H9 (cell line): ENCODE data around the gene TACO1. TPM values are rescaled to one million over a fixed set of nuclear protein-coding genes. Genes with fewer than 3 reads are reported as not detected.

Source experiments
- DNase-seq: peaks from one replicate; pipeline ENCODE4 v3.0.0-alpha.2; 2017
- H2AFZ ChIP-seq: one replicate; pipeline ENCODE4 v1.6.1; 2013; ENCODE audit warnings: mild to moderate bottlenecking, low read length, control low read depth, moderate library complexity
- H2AK5ac ChIP-seq: 2 replicates; pipeline ENCODE4 v1.6.1; 2013; ENCODE audit warnings: low read length, control low read depth, mixed read lengths; ENCODE audit not compliant: insufficient read length
- H2BK120ac ChIP-seq: one replicate; pipeline ENCODE4 v1.6.1; 2013; ENCODE audit warnings: low read depth, mild to moderate bottlenecking, low read length, control low read depth, inconsistent platforms; ENCODE audit not compliant: poor library complexity, severe bottlenecking
- H2BK12ac ChIP-seq: 2 replicates; pipeline ENCODE4 v1.6.1; 2013; ENCODE audit warnings: low read length, control low read depth, mixed read lengths, low read depth; ENCODE audit not compliant: insufficient read length
- H2BK15ac ChIP-seq: 2 replicates; pipeline ENCODE4 v1.6.1; 2013; ENCODE audit warnings: low read depth, low read length, control low read depth
- H2BK20ac ChIP-seq: one replicate; pipeline ENCODE4 v1.6.1; 2013; ENCODE audit warnings: low read depth, mild to moderate bottlenecking, low read length, control low read depth, inconsistent platforms; ENCODE audit not compliant: poor library complexity, severe bottlenecking
- H2BK5ac ChIP-seq: 2 replicates; pipeline ENCODE4 v1.6.1; 2013; ENCODE audit warnings: low read length, control low read depth, mixed read lengths; ENCODE audit not compliant: insufficient read length
- H3K14ac ChIP-seq: 2 replicates; pipeline ENCODE4 v1.6.1; 2013; ENCODE audit warnings: low read length, control low read depth; ENCODE audit not compliant: insufficient read depth
- H3K18ac ChIP-seq: 2 replicates; pipeline ENCODE4 v1.6.1; 2013; ENCODE audit warnings: low read depth, mild to moderate bottlenecking, mixed read lengths, low read length, control low read depth; ENCODE audit not compliant: insufficient read length
- H3K23ac ChIP-seq: 2 replicates; pipeline ENCODE4 v1.6.1; 2013; ENCODE audit warnings: low read length, control low read depth, mixed read lengths, low read depth; ENCODE audit not compliant: insufficient read length
- H3K23me2 ChIP-seq: 2 replicates; pipeline ENCODE4 v1.6.1; 2013; ENCODE audit warnings: low read depth, mild to moderate bottlenecking, mixed read lengths, low read length, control low read depth; ENCODE audit not compliant: insufficient read length, poor library complexity, severe bottlenecking
- H3K27ac ChIP-seq: 2 replicates; pipeline ENCODE4 v1.5.1; 2013; ENCODE audit warnings: low read length, control low read depth, mixed read lengths, low read depth; ENCODE audit not compliant: insufficient read length
- H3K27me3 ChIP-seq: 2 replicates; pipeline ENCODE4 v1.6.1; 2013; ENCODE audit warnings: low read length, control low read depth, inconsistent platforms; ENCODE audit not compliant: insufficient read depth
- H3K4ac ChIP-seq: 2 replicates; pipeline ENCODE4 v1.6.1; 2013; ENCODE audit warnings: low read depth, mild to moderate bottlenecking, control low read depth, inconsistent platforms, low read length, moderate library complexity
- H3K4me1 ChIP-seq: 2 replicates; pipeline ENCODE4 v1.6.1; 2013; ENCODE audit warnings: low read length, control low read depth, inconsistent platforms; ENCODE audit not compliant: insufficient read depth
- H3K4me2 ChIP-seq: 2 replicates; pipeline ENCODE4 v1.6.1; 2013; ENCODE audit warnings: low read length, control low read depth, mixed read lengths; ENCODE audit not compliant: insufficient read length, insufficient read depth
- H3K56ac ChIP-seq: 2 replicates; pipeline ENCODE4 v1.6.1; 2013; ENCODE audit warnings: low read depth, mild to moderate bottlenecking, mixed read lengths, low read length, control low read depth; ENCODE audit not compliant: insufficient read length
- H3K79me1 ChIP-seq: 2 replicates; pipeline ENCODE4 v1.6.1; 2013; ENCODE audit warnings: low read depth, mild to moderate bottlenecking, moderate library complexity, low read length, control low read depth, inconsistent platforms; ENCODE audit not compliant: insufficient read depth, poor library complexity, severe bottlenecking
- H3K79me2 ChIP-seq: 2 replicates; pipeline ENCODE4 v1.6.1; 2013; ENCODE audit warnings: low read length, control low read depth, inconsistent platforms; ENCODE audit not compliant: insufficient read depth
- H3K9ac ChIP-seq: 2 replicates; pipeline ENCODE4 v1.6.1; 2013; ENCODE audit warnings: low read length, control low read depth, mixed read lengths; ENCODE audit not compliant: insufficient read length; ENCODE audit errors: extremely low read depth
- H3K9me3 ChIP-seq: one replicate; pipeline ENCODE4 v1.6.1; 2013; ENCODE audit warnings: low read depth, low read length, inconsistent platforms; ENCODE audit not compliant: control insufficient read depth
- H3T11ph ChIP-seq: one replicate; pipeline ENCODE4 v1.6.1; 2013; ENCODE audit warnings: mild to moderate bottlenecking, low read length, control low read depth, inconsistent platforms
- H4K20me1 ChIP-seq: one replicate; pipeline ENCODE4 v1.6.1; 2013; ENCODE audit not compliant: control insufficient read depth, insufficient read length, insufficient read depth
- H4K5ac ChIP-seq: 2 replicates; pipeline ENCODE4 v1.6.1; 2013; ENCODE audit warnings: low read depth, mild to moderate bottlenecking, mixed read lengths, low read length, control low read depth; ENCODE audit not compliant: insufficient read length
- H4K8ac ChIP-seq: replicated peaks from 2 replicates; pipeline ENCODE4 v1.6.1; 2013; ENCODE audit warnings: low read length, control low read depth, mixed read lengths, low read depth; ENCODE audit not compliant: insufficient read length
- H4K91ac ChIP-seq: 2 replicates; pipeline ENCODE4 v1.6.1; 2013; ENCODE audit warnings: low read depth, mild to moderate bottlenecking, moderate library complexity, mixed read lengths, low read length, control low read depth; ENCODE audit not compliant: insufficient read length
- H3K27ac Mint-ChIP-seq, 3 experiments: 2 replicates in 2 of 3; 3 replicates in 1 of 3; pipeline ENCODE4 v1.8.0; 2020 to 2021; ENCODE audit warnings: mixed read lengths in 3 of 3, mild to moderate bottlenecking in 1 of 3, moderate library complexity in 1 of 3
- H3K27me3 Mint-ChIP-seq: 2 replicates; pipeline ENCODE4 v1.8.0; 2021; ENCODE audit warnings: low read depth, mild to moderate bottlenecking, moderate library complexity, mixed read lengths
- H3K36me3 Mint-ChIP-seq, 3 experiments: 2 replicates in 2 of 3; 3 replicates in 1 of 3; pipeline ENCODE4 v1.8.0; 2020 to 2021; ENCODE audit warnings: low read depth in 3 of 3, mixed read lengths in 3 of 3; ENCODE audit not compliant: insufficient read depth in 1 of 3
- H3K4me1 Mint-ChIP-seq, 2 experiments: 2 replicates each; pipeline ENCODE4 v1.8.0; 2020; ENCODE audit warnings: mixed read lengths in 2 of 2
- H3K4me3 Mint-ChIP-seq, 2 experiments: 2 replicates in 1 of 2; 3 replicates in 1 of 2; pipeline ENCODE4 v1.8.0; 2020 to 2021; ENCODE audit warnings: mild to moderate bottlenecking in 2 of 2, mixed read lengths in 2 of 2, moderate library complexity in 1 of 2
- H3K9me3 Mint-ChIP-seq, 2 experiments: 2 replicates in 1 of 2; 3 replicates in 1 of 2; pipeline ENCODE4 v1.8.0; 2020; ENCODE audit warnings: mild to moderate bottlenecking in 2 of 2, mixed read lengths in 2 of 2, moderate library complexity in 1 of 2
- WGBS: extraction: QIAGEN DNeasy Blood & Tissue Kit; methylation state at CpG from one replicate; pipeline ENCODE4 v1.1.7; 2013; ENCODE audit warnings: missing lambda C conversion rate, low lambda C conversion rate, mixed read lengths; ENCODE audit not compliant: insufficient read length; ENCODE audit errors: extremely low coverage; 5-methylcytosine and 5-hydroxymethylcytosine counted together
- total RNA-seq: library from RNA; stranded (reverse); gene quantifications from 2 replicates; pipeline ENCODE4 v1.2.1, GENCODE V29; 2021
- TF ChIP-seq, protein P1 (sequence below): fragments of 200-600 bp; sonication (generic); conservative IDR thresholded peaks from 3 replicates; pipeline ENCODE4 v1.8.0; 2021; ENCODE audit warnings: antibody characterized with exemption, mild to moderate bottlenecking

TACO1 gene
- total RNA-seq, 1 experiment from 2014 or later, result 30.2 TPM

DNA sequence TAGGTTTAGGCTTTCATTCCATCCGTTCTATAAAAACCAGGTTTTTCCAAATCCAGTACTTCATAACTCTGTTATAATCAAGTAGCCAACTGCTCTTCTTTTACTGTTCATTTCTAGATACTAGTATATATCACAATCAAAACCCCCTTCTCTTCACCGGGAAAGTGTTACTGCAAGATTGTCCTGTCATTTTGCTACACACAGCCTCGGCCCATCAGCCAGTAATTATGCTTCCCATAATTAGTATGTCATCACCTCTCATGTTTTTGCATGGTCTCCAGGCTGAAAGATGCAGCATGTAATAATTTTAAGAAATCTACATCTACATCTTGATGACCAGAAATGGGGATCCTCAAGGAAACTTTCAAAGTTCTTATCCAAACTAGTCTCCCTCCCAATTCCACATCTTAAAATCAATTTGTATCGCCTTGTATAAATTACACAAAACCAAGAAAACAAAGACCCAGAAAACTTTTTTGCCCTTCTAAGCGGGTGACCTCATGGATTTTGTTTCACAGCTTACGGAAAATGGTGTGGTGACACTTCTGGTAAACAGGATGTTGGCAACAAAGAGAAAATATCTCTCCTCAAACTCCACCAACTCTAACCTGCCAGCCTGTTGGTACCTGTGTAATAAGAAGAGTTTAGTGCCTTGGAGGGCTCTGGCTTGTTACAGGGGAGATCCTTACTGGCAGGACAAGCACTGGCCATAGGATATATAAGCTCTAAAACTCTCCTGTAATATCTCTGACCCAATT is 9.3 kb downstream of the TACO1 start:
- H2AFZ ChIP-seq, result no peak overlapping the region
- no peak overlapping the region for H2BK12ac ChIP-seq
- no peaks in the 10 kb centered on the region for H3K79me1 ChIP-seq
- Mint-ChIP-seq H3K27ac (no peak overlapping the region), H3K4me1 (no peaks in the 10 kb centered on the region), H3K9me3 (no peaks in the 10 kb centered on the region), H3K4me3 (no peak overlapping the region), H3K27me3 (no peaks in the 10 kb centered on the region), H3K36me3 (peaks cover 8 to 52% (median 37%) of the 10 kb centered on the region in 3 experiments; a peak in 6 of 7 replicates)
- TF ChIP-seq, protein P1, sequence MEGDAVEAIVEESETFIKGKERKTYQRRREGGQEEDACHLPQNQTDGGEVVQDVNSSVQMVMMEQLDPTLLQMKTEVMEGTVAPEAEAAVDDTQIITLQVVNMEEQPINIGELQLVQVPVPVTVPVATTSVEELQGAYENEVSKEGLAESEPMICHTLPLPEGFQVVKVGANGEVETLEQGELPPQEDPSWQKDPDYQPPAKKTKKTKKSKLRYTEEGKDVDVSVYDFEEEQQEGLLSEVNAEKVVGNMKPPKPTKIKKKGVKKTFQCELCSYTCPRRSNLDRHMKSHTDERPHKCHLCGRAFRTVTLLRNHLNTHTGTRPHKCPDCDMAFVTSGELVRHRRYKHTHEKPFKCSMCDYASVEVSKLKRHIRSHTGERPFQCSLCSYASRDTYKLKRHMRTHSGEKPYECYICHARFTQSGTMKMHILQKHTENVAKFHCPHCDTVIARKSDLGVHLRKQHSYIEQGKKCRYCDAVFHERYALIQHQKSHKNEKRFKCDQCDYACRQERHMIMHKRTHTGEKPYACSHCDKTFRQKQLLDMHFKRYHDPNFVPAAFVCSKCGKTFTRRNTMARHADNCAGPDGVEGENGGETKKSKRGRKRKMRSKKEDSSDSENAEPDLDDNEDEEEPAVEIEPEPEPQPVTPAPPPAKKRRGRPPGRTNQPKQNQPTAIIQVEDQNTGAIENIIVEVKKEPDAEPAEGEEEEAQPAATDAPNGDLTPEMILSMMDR, result no peak
- H4K8ac ChIP-seq, result no peak overlapping the region
- H3K27me3 ChIP-seq, result no peaks in the 10 kb centered on the region
- H3K18ac ChIP-seq, result no peak overlapping the region
- H3K79me2 ChIP-seq, result no peaks in the 10 kb centered on the region
- H2BK15ac ChIP-seq, result no peak overlapping the region
- DNase-seq, result no peak
- no peak overlapping the region for H2BK20ac ChIP-seq
- no peak overlapping the region for H3K56ac ChIP-seq
- no peak overlapping the region for H3K27ac ChIP-seq
- no CpG with 5 or more reads among the region's 6 CpGs for WGBS
- no peak overlapping the region for H3K4ac ChIP-seq
- no peaks in the 10 kb centered on the region for H3K9me3 ChIP-seq
- no peak overlapping the region for H4K91ac ChIP-seq
- no peaks in the 10 kb centered on the region for H3K23me2 ChIP-seq
- H3K4me1 ChIP-seq, result no peaks in the 10 kb centered on the region
- H2AK5ac ChIP-seq, result no peak overlapping the region
- no peaks in the 10 kb centered on the region for H4K20me1 ChIP-seq
- H2BK120ac ChIP-seq, result no peak overlapping the region
- no peak overlapping the region for H2BK5ac ChIP-seq
- H3K9ac ChIP-seq, result no peak overlapping the region
- H3K14ac ChIP-seq, result no peak overlapping the region
- H4K5ac ChIP-seq, result no peak overlapping the region
- no peak overlapping the region for H3K4me2 ChIP-seq
- no peak overlapping the region for H3T11ph ChIP-seq
- no peak overlapping the region for H3K23ac ChIP-seq
